OCI-LY1 (cell line): ENCODE data around the gene SLBP.

Experiments
- H2AFZ ChIP-seq: fragments of 200-600 bp; sonication (generic), shearing (Covaris generic); 2 replicates; pipeline ENCODE4 v1.6.0; 2014; ENCODE audit warnings: antibody characterized with exemption, mild to moderate bottlenecking, low read length
- H3F3A ChIP-seq: fragments of 200-600 bp; sonication (generic), shearing (Covaris generic); 2 replicates; pipeline ENCODE4 v1.6.0; 2014; ENCODE audit warnings: mild to moderate bottlenecking, antibody characterized with exemption, low read length, moderate library complexity; ENCODE audit not compliant: insufficient read depth
- H3K27ac ChIP-seq: fragments of 200-600 bp; sonication (generic); 2 replicates; pipeline ENCODE4 v1.5.1; 2014; ENCODE audit warnings: low read length, mixed run types, mild to moderate bottlenecking, low read depth; ENCODE audit not compliant: poor library complexity, severe bottlenecking
- H3K27me3 ChIP-seq: fragments of 200-600 bp; sonication (generic); 2 replicates; pipeline ENCODE4 v1.6.0; 2014; ENCODE audit warnings: antibody characterized with exemption, mild to moderate bottlenecking, low read length, moderate library complexity; ENCODE audit not compliant: insufficient read depth
- H3K36me3 ChIP-seq: fragments of 200-600 bp; sonication (generic); 2 replicates; pipeline ENCODE4 v1.6.1; 2014; ENCODE audit warnings: mild to moderate bottlenecking, antibody characterized with exemption, low read length, moderate library complexity, mixed read lengths; ENCODE audit not compliant: insufficient read depth
- H3K4me1 ChIP-seq: fragments of 200-600 bp; sonication (generic); 2 replicates; pipeline ENCODE4 v1.5.1; 2014; ENCODE audit warnings: mild to moderate bottlenecking, low read length, moderate library complexity; ENCODE audit not compliant: insufficient read depth, severe bottlenecking
- H3K4me2 ChIP-seq: fragments of 200-600 bp; sonication (generic), shearing (Covaris generic); 2 replicates; pipeline ENCODE4 v1.6.1; 2014; ENCODE audit warnings: low read length
- H3K4me3 ChIP-seq: fragments of 200-600 bp; sonication (generic); 2 replicates; pipeline ENCODE4 v1.5.1; 2014; ENCODE audit warnings: low read length, low read depth, mild to moderate bottlenecking, mixed read lengths; ENCODE audit not compliant: poor library complexity, severe bottlenecking
- H3K79me2 ChIP-seq: fragments of 200-600 bp; shearing (Covaris generic); 2 replicates; pipeline ENCODE4 v1.6.1; 2016; ENCODE audit warnings: mixed run types, low read length, mixed read lengths; ENCODE audit not compliant: insufficient read depth
- H3K9ac ChIP-seq: fragments of 200-600 bp; sonication (generic), shearing (Covaris generic); 2 replicates; pipeline ENCODE4 v1.6.1; 2014; ENCODE audit warnings: mild to moderate bottlenecking, low read length, mixed read lengths
- H3K9me2 ChIP-seq: fragments of 200-600 bp; sonication (generic), shearing (Covaris generic); 2 replicates; pipeline ENCODE4 v1.6.1; 2014; ENCODE audit warnings: low read depth, mild to moderate bottlenecking, low read length, mixed read lengths
- H3K9me3 ChIP-seq: fragments of 200-600 bp; shearing (Covaris generic); 2 replicates; pipeline ENCODE4 v1.6.1; 2014; ENCODE audit warnings: low read length, mixed read lengths
- H4K20me1 ChIP-seq: fragments of 200-600 bp; sonication (generic), shearing (Covaris generic); 2 replicates; pipeline ENCODE4 v1.6.0; 2016; ENCODE audit warnings: mild to moderate bottlenecking, low read length; ENCODE audit not compliant: insufficient read depth
- EZH2 ChIP-seq: fragments of 200-600 bp; sonication (generic), shearing (Covaris generic); IDR thresholded peaks from 2 replicates; pipeline ENCODE4 v1.8.0; 2017; ENCODE audit warnings: borderline replicate concordance, mixed run types, mild to moderate bottlenecking, antibody characterized with exemption, low read length, moderate library complexity, mixed read lengths
- TF ChIP-seq, protein P1 (sequence below): fragments of 200-600 bp; sonication (generic), shearing (Covaris generic); IDR thresholded peaks from 2 replicates; pipeline ENCODE4 v1.5.1; 2017; ENCODE audit warnings: mild to moderate bottlenecking, antibody characterized with exemption, low read length, moderate library complexity, mixed read lengths

SLBP gene

DNA sequence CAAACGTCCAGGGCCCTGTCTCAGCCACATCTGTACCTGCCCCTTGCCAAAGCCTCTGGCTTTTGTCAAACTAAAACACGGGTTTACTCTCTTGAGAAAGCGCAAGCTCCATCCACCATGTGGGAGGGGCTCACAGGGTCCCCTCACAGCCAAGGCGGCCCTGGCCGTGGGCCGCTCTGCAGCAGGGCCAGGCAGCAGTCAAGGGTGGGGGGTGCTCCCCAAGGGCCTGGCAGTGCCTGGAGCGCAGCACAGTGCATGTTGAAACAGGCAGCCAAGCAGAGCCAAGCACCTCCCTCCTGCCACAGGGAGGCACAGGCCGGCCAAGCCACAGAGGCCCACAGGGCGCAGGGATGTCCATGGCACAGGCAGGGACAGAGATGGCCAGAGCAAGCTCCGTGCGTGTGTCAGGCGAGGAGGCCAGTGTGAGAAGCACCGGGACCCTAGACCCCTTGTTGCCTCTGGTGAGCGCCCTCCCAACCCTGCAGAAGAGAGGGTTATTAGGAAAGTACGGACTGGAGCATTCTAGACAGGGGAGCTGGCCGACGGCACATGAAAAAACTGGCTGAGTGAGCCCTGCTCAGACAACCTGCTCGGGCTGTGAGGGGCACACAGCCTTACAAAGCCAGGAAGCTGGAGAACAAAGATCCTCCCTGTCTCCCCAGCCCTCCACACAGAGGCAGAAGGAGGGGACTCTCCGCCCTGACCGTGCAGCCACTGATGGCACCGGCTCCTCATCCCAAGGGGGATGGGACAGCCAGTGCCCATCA, 67.0 kb downstream of the SLBP start:
- no peaks in the 10 kb centered on the region for H3K79me2 ChIP-seq
- no peak overlapping the region for H3K4me2 ChIP-seq
- no peak overlapping the region for H3K27ac ChIP-seq
- no peaks in the 10 kb centered on the region for H3K36me3 ChIP-seq
- TF ChIP-seq, protein P1, sequence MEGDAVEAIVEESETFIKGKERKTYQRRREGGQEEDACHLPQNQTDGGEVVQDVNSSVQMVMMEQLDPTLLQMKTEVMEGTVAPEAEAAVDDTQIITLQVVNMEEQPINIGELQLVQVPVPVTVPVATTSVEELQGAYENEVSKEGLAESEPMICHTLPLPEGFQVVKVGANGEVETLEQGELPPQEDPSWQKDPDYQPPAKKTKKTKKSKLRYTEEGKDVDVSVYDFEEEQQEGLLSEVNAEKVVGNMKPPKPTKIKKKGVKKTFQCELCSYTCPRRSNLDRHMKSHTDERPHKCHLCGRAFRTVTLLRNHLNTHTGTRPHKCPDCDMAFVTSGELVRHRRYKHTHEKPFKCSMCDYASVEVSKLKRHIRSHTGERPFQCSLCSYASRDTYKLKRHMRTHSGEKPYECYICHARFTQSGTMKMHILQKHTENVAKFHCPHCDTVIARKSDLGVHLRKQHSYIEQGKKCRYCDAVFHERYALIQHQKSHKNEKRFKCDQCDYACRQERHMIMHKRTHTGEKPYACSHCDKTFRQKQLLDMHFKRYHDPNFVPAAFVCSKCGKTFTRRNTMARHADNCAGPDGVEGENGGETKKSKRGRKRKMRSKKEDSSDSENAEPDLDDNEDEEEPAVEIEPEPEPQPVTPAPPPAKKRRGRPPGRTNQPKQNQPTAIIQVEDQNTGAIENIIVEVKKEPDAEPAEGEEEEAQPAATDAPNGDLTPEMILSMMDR, result no peak
- no peak for TF ChIP-seq EZH2
- H3K27me3 ChIP-seq, result no peaks in the 10 kb centered on the region
- no peaks in the 10 kb centered on the region for H3K4me1 ChIP-seq
- no peak overlapping the region for H3K9ac ChIP-seq
- H3K9me3 ChIP-seq, result no peaks in the 10 kb centered on the region
- H3F3A ChIP-seq, result no peaks in the 10 kb centered on the region
- H2AFZ ChIP-seq, result no peak overlapping the region
- H3K4me3 ChIP-seq, result no peak overlapping the region
- H4K20me1 ChIP-seq, result no peaks in the 10 kb centered on the region
- no peaks in the 10 kb centered on the region for H3K9me2 ChIP-seq

DNA sequence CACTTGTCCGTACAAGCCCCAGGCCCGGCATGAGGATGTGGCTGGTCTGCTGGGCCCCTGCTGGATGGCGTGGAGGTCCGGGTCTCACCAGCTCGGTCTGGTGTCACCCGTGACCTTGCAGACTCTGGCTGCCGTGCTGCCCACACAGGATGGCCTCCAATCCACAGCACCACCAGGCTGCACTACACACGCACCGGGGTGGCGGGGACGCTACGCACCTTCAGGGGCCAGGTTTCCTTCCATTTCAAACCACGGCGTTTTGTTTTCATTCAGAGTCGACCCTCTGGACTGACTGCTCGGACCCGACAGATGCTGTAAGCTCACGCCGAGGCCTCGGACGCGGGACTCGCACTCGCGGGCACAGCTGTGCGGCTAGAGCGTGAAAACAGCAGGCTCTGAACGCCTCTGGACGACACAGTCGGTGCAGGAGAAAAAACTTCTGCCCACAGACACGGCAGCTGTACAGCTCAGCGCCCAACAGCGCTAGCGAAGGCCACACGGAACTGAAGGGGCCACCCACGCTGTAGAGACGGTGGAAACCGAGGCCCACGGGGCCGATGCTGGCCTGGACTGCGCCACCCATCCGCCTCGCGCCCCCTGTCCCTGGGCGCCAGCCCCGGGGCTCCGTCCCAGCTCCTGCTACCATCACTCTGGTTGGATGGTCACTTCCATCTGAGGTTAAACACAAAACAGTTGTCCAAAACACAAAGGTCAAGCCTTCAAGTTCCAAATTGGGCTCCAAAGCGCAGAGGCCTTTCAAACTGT, 68.0 kb downstream of the SLBP start:
- Histone ChIP-seq H3K9ac (no peak overlapping the region), H3K79me2 (no peaks in the 10 kb centered on the region), H4K20me1 (no peaks in the 10 kb centered on the region), H3K27ac (no peak overlapping the region), H3K4me2 (no peak overlapping the region), H3K36me3 (no peaks in the 10 kb centered on the region), H2AFZ (no peak overlapping the region), H3K4me3 (no peak overlapping the region), H3K9me2 (no peaks in the 10 kb centered on the region), H3F3A (no peaks in the 10 kb centered on the region), H3K4me1 (no peaks in the 10 kb centered on the region), H3K9me3 (no peaks in the 10 kb centered on the region), H3K27me3 (no peaks in the 10 kb centered on the region)
- no peak for TF ChIP-seq EZH2
- TF ChIP-seq, protein P1, result no peak
